ENCODE measurements around the gene UQCC2.

The UQCC2 gene

GRCh38 chr6:33732385-33732784 lies 20.9 kb upstream of the UQCC2 start:
- H3K9ac ChIP-seq (ENCODE audit: low read length): no peak overlapping the region
- no peaks in the 10 kb centered on the region for H3K27me3 ChIP-seq (ENCODE audit: control insufficient read depth, insufficient read depth, low read length)
- H3K9me3 ChIP-seq (ENCODE audit: control insufficient read depth, insufficient read depth, low read depth, low read length): no peaks in the 10 kb centered on the region

GRCh38 chr6:33731751-33732282 lies 20.3 kb upstream of the UQCC2 start:
- Histone ChIP-seq H3K4me3 (ENCODE audit: low read depth, low read length) (no peak overlapping the region), H3K9me3 (ENCODE audit: control insufficient read depth, insufficient read depth, low read depth, low read length) (no peaks in the 10 kb centered on the region), H3K36me3 (ENCODE audit: control insufficient read depth, insufficient read depth, low read length) (no peaks in the 10 kb centered on the region), H3K9ac (ENCODE audit: low read length) (no peak overlapping the region), H3K27ac (ENCODE audit: low read depth, low read length) (no peak overlapping the region), H3K27me3 (ENCODE audit: control insufficient read depth, insufficient read depth, low read length) (no peaks in the 10 kb centered on the region), H3K4me1 (ENCODE audit: control insufficient read depth, insufficient read depth, low read length) (peaks cover 6% of the 10 kb centered on the region; the same call in 1 of the 2 replicates)

More at GRCh38 chr6:33732385-33732784, 20.9 kb upstream of the UQCC2 start:
- Histone ChIP-seq H3K4me1 (ENCODE audit: control insufficient read depth, insufficient read depth, low read length) (peaks cover 3% of the 10 kb centered on the region; the same call in 1 of the 2 replicates), H3K4me3 (ENCODE audit: low read depth, low read length) (no peak overlapping the region), H3K27ac (ENCODE audit: low read depth, low read length) (no peak overlapping the region), H3K36me3 (ENCODE audit: control insufficient read depth, insufficient read depth, low read length) (no peaks in the 10 kb centered on the region)

- H3K4me1 ChIP-seq (ENCODE audit: control insufficient read depth, insufficient read depth, low read length): peaks cover 6% of the 10 kb centered on the region; the same call in 1 of the 2 replicates
- H3K9ac ChIP-seq (ENCODE audit: low read length): no peak overlapping the region
- no peaks in the 10 kb centered on the region for H3K27me3 ChIP-seq (ENCODE audit: control insufficient read depth, insufficient read depth, low read length)
- no peak overlapping the region for H3K27ac ChIP-seq (ENCODE audit: low read depth, low read length)
- H3K9me3 ChIP-seq (ENCODE audit: control insufficient read depth, insufficient read depth, low read depth, low read length): no peaks in the 10 kb centered on the region
- H3K4me3 ChIP-seq (ENCODE audit: low read depth, low read length): no peak overlapping the region
- no peaks in the 10 kb centered on the region for H3K36me3 ChIP-seq (ENCODE audit: control insufficient read depth, insufficient read depth, low read length)
Measured at GRCh38 chr6:33731035-33731434, 19.5 kb upstream of the UQCC2 start.

GRCh38 chr6:33730611-33731010 lies 19.1 kb upstream of the UQCC2 start:
- H3K27ac ChIP-seq (ENCODE audit: low read depth, low read length): no peak overlapping the region

GRCh38 chr6:33729059-33729458 lies 17.6 kb upstream of the UQCC2 start:
- Histone ChIP-seq H3K27ac (ENCODE audit: low read depth, low read length) (no peak overlapping the region), H3K9ac (ENCODE audit: low read length) (no peak overlapping the region), H3K4me1 (ENCODE audit: control insufficient read depth, insufficient read depth, low read length) (peaks cover 10% of the 10 kb centered on the region; the same call in 1 of the 2 replicates), H3K9me3 (ENCODE audit: control insufficient read depth, insufficient read depth, low read depth, low read length) (no peaks in the 10 kb centered on the region), H3K36me3 (ENCODE audit: control insufficient read depth, insufficient read depth, low read length) (no peaks in the 10 kb centered on the region), H3K27me3 (ENCODE audit: control insufficient read depth, insufficient read depth, low read length) (no peaks in the 10 kb centered on the region), H3K4me3 (ENCODE audit: low read depth, low read length) (no peak overlapping the region)

More at GRCh38 chr6:33730611-33731010, 19.1 kb upstream of the UQCC2 start:
- no peak overlapping the region for H3K4me3 ChIP-seq (ENCODE audit: low read depth, low read length)
- no peaks in the 10 kb centered on the region for H3K27me3 ChIP-seq (ENCODE audit: control insufficient read depth, insufficient read depth, low read length)
- H3K9ac ChIP-seq (ENCODE audit: low read length): no peak overlapping the region
- H3K4me1 ChIP-seq (ENCODE audit: control insufficient read depth, insufficient read depth, low read length): peaks cover 6% of the 10 kb centered on the region; the same call in 1 of the 2 replicates
- no peaks in the 10 kb centered on the region for H3K36me3 ChIP-seq (ENCODE audit: control insufficient read depth, insufficient read depth, low read length)
- H3K9me3 ChIP-seq (ENCODE audit: control insufficient read depth, insufficient read depth, low read depth, low read length): no peaks in the 10 kb centered on the region

GRCh38 chr6:33728438-33728837 lies 16.9 kb upstream of the UQCC2 start:
- Histone ChIP-seq H3K27ac (ENCODE audit: low read depth, low read length) (no peak overlapping the region), H3K36me3 (ENCODE audit: control insufficient read depth, insufficient read depth, low read length) (no peaks in the 10 kb centered on the region), H3K4me3 (ENCODE audit: low read depth, low read length) (no peak overlapping the region), H3K27me3 (ENCODE audit: control insufficient read depth, insufficient read depth, low read length) (no peaks in the 10 kb centered on the region), H3K9me3 (ENCODE audit: control insufficient read depth, insufficient read depth, low read depth, low read length) (no peaks in the 10 kb centered on the region), H3K9ac (ENCODE audit: low read length) (no peak overlapping the region), H3K4me1 (ENCODE audit: control insufficient read depth, insufficient read depth, low read length) (peaks cover 10% of the 10 kb centered on the region; the same call in 1 of the 2 replicates)

- Histone ChIP-seq H3K4me1 (ENCODE audit: control insufficient read depth, insufficient read depth, low read length) (peaks cover 10% of the 10 kb centered on the region; the same call in 1 of the 2 replicates), H3K4me3 (ENCODE audit: low read depth, low read length) (no peak overlapping the region), H3K27me3 (ENCODE audit: control insufficient read depth, insufficient read depth, low read length) (no peaks in the 10 kb centered on the region), H3K9ac (ENCODE audit: low read length) (no peak overlapping the region), H3K27ac (ENCODE audit: low read depth, low read length) (no peak overlapping the region), H3K9me3 (ENCODE audit: control insufficient read depth, insufficient read depth, low read depth, low read length) (no peaks in the 10 kb centered on the region), H3K36me3 (ENCODE audit: control insufficient read depth, insufficient read depth, low read length) (no peaks in the 10 kb centered on the region)
Measured at GRCh38 chr6:33727932-33728331, 16.4 kb upstream of the UQCC2 start.

- Histone ChIP-seq H3K9ac (ENCODE audit: low read length) (no peak overlapping the region), H3K27me3 (ENCODE audit: control insufficient read depth, insufficient read depth, low read length) (no peaks in the 10 kb centered on the region), H3K9me3 (ENCODE audit: control insufficient read depth, insufficient read depth, low read depth, low read length) (no peaks in the 10 kb centered on the region), H3K4me1 (ENCODE audit: control insufficient read depth, insufficient read depth, low read length) (peaks cover 8% of the 10 kb centered on the region; the same call in 1 of the 2 replicates), H3K36me3 (ENCODE audit: control insufficient read depth, insufficient read depth, low read length) (no peaks in the 10 kb centered on the region), H3K4me3 (ENCODE audit: low read depth, low read length) (no peak overlapping the region), H3K27ac (ENCODE audit: low read depth, low read length) (no peak overlapping the region)
Measured at GRCh38 chr6:33727126-33727525, 15.6 kb upstream of the UQCC2 start.

GRCh38 chr6:33726696-33727095 lies 15.2 kb upstream of the UQCC2 start:
- Histone ChIP-seq H3K4me3 (ENCODE audit: low read depth, low read length) (no peak overlapping the region), H3K9ac (ENCODE audit: low read length) (no peak overlapping the region), H3K9me3 (ENCODE audit: control insufficient read depth, insufficient read depth, low read depth, low read length) (no peaks in the 10 kb centered on the region), H3K4me1 (ENCODE audit: control insufficient read depth, insufficient read depth, low read length) (peaks cover 8% of the 10 kb centered on the region; the same call in 1 of the 2 replicates), H3K27ac (ENCODE audit: low read depth, low read length) (no peak overlapping the region), H3K27me3 (ENCODE audit: control insufficient read depth, insufficient read depth, low read length) (no peaks in the 10 kb centered on the region), H3K36me3 (ENCODE audit: control insufficient read depth, insufficient read depth, low read length) (no peaks in the 10 kb centered on the region)

GRCh38 chr6:33725891-33726673 lies 14.6 kb upstream of the UQCC2 start:
- Histone ChIP-seq H3K4me1 (ENCODE audit: control insufficient read depth, insufficient read depth, low read length) (peaks cover 8% of the 10 kb centered on the region; the same call in 1 of the 2 replicates), H3K36me3 (ENCODE audit: control insufficient read depth, insufficient read depth, low read length) (no peaks in the 10 kb centered on the region), H3K4me3 (ENCODE audit: low read depth, low read length) (no peak overlapping the region), H3K27ac (ENCODE audit: low read depth, low read length) (no peak overlapping the region), H3K9ac (ENCODE audit: low read length) (no peak overlapping the region), H3K9me3 (ENCODE audit: control insufficient read depth, insufficient read depth, low read depth, low read length) (no peaks in the 10 kb centered on the region), H3K27me3 (ENCODE audit: control insufficient read depth, insufficient read depth, low read length) (no peaks in the 10 kb centered on the region)

- Histone ChIP-seq H3K36me3 (ENCODE audit: control insufficient read depth, insufficient read depth, low read length) (no peaks in the 10 kb centered on the region), H3K4me1 (ENCODE audit: control insufficient read depth, insufficient read depth, low read length) (peaks cover 8% of the 10 kb centered on the region; the same call in 1 of the 2 replicates), H3K9ac (ENCODE audit: low read length) (no peak overlapping the region), H3K9me3 (ENCODE audit: control insufficient read depth, insufficient read depth, low read depth, low read length) (no peaks in the 10 kb centered on the region), H3K4me3 (ENCODE audit: low read depth, low read length) (no peak overlapping the region), H3K27ac (ENCODE audit: low read depth, low read length) (no peak overlapping the region), H3K27me3 (ENCODE audit: control insufficient read depth, insufficient read depth, low read length) (no peaks in the 10 kb centered on the region; the same call in 1 of the 2 replicates)
Measured at GRCh38 chr6:33725222-33725621, 13.7 kb upstream of the UQCC2 start.
